GM21529 (cell line): Measurements from ENCODE around the gene UNC80.

ENCODE experiments used
- ATAC-seq: cut with Tn5 transposase; IDR thresholded peaks from one replicate; pipeline ENCODE4 v1.9.1; 2021; ENCODE audit not compliant: unreplicated experiment

The UNC80 gene

GRCh38 chr2:209805351-209805750 is 33.7 kb downstream of the UNC80 start:
- ATAC-seq: no peak

- ATAC-seq: no peak
Measured at GRCh38 chr2:209806318-209806717, 34.7 kb downstream of the UNC80 start.

- ATAC-seq: no peak
Measured at GRCh38 chr2:209808521-209808920, 36.9 kb downstream of the UNC80 start.

GRCh38 chr2:209809256-209809655 is 37.6 kb downstream of the UNC80 start:
- ATAC-seq: no peak

GRCh38 chr2:209817844-209818271 is 46.2 kb downstream of the UNC80 start:
- ATAC-seq: no peak

DNA sequence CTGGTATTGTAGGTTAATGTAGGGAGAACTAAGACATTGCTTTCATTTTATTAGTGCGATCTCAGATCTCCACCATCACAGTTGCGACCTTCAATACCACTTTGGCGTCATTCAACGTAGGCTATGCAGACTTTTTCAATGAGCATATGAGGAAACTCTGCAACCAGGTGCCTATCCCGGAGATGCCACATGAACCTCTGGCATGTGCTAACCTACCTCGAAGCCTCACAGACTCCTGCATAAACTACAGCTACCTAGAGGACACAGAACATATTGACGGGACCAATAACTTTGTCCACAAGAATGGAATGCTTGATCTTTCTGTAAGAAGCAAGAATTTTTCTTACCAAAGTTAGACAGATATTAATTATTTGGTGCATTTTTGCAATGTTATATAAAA is 47.3 kb downstream of the UNC80 start:
- ATAC-seq: no peak

GRCh38 chr2:209821806-209822205 is 50.2 kb downstream of the UNC80 start:
- no peak for ATAC-seq

DNA sequence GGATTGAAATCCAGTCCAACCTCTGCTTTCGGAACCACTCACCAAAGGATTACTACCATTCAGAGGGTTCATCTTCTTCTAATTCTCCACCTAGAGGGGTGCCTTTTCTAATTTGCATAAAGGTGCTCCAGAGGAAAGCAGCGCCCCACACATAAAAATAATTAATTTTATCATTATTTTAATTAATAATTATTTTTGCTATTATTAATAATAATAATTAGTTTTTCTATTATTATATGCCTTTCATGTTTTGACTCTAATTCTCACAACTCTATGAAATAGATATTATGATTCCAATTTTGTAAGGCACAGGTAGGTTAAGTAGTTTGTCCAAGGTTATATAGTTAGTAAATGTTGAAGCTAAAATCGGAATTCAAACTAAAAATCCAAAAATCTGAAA is 51.9 kb downstream of the UNC80 start:
- ATAC-seq: no peak

GRCh38 chr2:209824391-209824790 is 52.8 kb downstream of the UNC80 start:
- ATAC-seq: no peak

- no peak for ATAC-seq
Measured at GRCh38 chr2:209830722-209831465, 59.3 kb downstream of the UNC80 start.

GRCh38 chr2:209834767-209835166 is 63.1 kb downstream of the UNC80 start:
- no peak for ATAC-seq

GRCh38 chr2:209840434-209840833 is 68.8 kb downstream of the UNC80 start:
- no peak for ATAC-seq

GRCh38 chr2:209845666-209846065 is 74.0 kb downstream of the UNC80 start:
- no peak for ATAC-seq

GRCh38 chr2:209864716-209865295 is 93.2 kb downstream of the UNC80 start:
- no peak for ATAC-seq

DNA sequence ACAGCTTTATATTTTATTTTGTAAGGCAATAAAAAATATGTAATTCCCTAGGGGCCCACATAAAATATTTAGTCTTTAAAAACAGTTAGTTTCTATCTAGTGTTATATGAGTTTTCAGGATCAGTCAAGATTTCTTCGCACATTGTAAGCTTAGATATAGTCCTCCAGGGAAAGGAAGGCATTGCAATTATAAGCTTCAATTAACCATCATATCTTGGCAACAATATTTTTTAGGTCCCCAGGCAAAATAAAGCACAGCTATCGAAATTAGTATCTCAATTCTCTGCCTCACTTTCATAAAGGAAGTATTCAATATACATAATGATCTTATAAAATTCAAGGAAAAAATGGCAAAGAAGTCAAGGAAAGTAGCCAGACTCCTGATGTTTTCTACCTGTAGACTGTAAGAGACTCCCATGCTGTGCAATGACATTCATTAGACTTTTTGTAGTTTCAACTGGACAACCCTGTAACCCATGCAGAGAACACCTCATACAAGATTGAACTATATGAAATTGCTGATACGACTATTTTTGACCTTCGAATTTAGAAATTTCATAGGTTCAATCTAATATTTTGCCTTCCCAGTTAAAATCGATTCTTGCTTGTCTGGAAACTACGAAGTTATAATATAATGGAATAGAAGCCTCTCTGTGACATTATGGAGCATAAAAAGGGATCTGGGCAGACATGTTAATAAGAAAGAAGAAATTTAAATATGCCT is 96.8 kb downstream of the UNC80 start:
- no peak for ATAC-seq

DNA sequence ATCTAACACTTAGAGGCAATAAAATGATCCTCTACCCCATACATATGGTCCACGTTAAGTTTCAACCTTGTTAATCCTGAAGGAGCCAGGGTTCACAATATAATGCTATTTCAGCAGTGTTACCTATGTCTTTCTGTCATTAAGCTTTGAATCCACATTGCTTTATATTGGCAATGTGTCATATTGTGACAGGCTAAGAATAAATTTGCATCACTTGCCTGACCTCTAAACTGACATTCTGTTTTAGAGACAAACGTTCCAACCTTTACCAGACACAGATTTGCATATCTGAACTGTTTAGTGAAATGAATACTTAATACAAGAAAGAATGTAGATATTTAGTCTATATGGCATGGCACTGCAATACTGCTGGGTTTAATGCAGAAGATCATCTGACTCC is 98.4 kb downstream of the UNC80 start:
- no peak for ATAC-seq

DNA sequence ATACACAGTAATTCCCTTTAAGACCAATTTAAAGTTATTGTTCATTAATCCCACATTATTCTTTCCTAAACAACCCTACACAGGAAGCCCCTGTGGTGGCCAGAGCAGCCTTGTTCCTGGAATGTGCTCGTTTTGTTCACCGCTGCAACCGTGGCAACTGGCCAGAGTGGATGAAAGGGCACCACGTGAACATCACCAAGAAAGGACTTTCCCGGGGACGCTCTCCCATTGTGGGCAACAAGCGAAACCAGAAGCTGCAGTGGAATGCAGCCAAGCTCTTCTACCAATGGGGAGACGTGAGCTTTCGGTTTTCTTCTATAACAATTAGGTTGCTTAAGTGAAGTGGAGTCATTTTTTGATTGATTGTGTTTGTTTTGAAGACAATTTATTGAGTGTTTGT is 101.0 kb downstream of the UNC80 start:
- no peak for ATAC-seq

- no peak for ATAC-seq
Measured at GRCh38 chr2:209875270-209875669, 103.6 kb downstream of the UNC80 start.

- ATAC-seq: no peak
Measured at GRCh38 chr2:209876211-209876610, 104.6 kb downstream of the UNC80 start.

GRCh38 chr2:209878701-209879100 is 107.1 kb downstream of the UNC80 start:
- ATAC-seq: no peak

DNA sequence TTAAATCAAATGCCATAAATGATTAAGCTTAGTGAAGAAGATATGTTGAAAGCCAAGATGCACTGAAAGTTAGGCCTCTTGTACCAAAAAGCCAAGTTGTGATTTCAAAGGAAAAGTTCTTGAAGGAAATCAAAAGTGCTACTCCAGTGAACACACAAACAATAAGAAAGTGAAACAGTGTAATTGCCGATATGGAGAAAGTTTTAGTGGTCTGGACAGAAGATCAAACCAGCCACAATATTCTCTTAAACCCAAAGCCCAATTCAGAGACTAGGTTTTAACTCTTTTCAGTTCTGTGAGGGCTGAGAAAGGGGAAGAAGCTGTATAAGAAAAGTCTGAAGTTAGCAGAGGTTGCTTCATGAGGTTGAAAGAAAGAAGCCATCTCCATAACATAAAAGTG is 129.0 kb downstream of the UNC80 start:
- ATAC-seq: no peak

GRCh38 chr2:209901172-209901571 is 129.5 kb downstream of the UNC80 start:
- no peak for ATAC-seq
